HEK293 (cell line): ENCODE measurements around the gene C16orf86.

Source experiments
- CTCF ChIA-PET: fragments of 350-600 bp; formaldehyde crosslinking; extraction: SDS; loops from one replicate; lab custom pipeline; 2021; ENCODE audit warnings: antibody characterized with exemption; lab: Yijun Ruan, JAX
- POLR2A ChIA-PET: fragments of 300-600 bp; formaldehyde crosslinking; extraction: SDS; loops from one replicate; lab custom pipeline; 2020; ENCODE audit warnings: antibody characterized with exemption, inconsistent platforms; lab: Yijun Ruan, JAX
- H3K27ac ChIP-seq: fragments of 200-500 bp; sonication (Bioruptor generic); 2 replicates; pipeline ENCODE4 v1.5.1; 2014; ENCODE audit warnings: low read depth, low read length, control low read depth, inconsistent platforms; ENCODE audit errors: extremely low read depth
- H3K36me3 ChIP-seq, 2 experiments: fragments of 200-500 bp in 1 of 2; sonication (Bioruptor generic) in 1 of 2; 1 replicate in 1 of 2; 2 replicates in 1 of 2; pipeline ENCODE4 v1.5.1; 2014 to 2017; ENCODE audit warnings: inconsistent platforms in 2 of 2, low read length in 2 of 2; ENCODE audit not compliant: control insufficient read depth in 2 of 2, insufficient read depth in 1 of 2
- H3K4me1 ChIP-seq: fragments of 200-500 bp; sonication (Bioruptor generic); 2 replicates; pipeline ENCODE4 v1.5.1; 2014; ENCODE audit warnings: mild to moderate bottlenecking, low read length, inconsistent platforms; ENCODE audit not compliant: control insufficient read depth, insufficient read depth
- H3K4me3 ChIP-seq: 2 replicates; pipeline ENCODE4 v1.5.1; 2011; ENCODE audit warnings: low read depth, mild to moderate bottlenecking, control low read depth, low read length, moderate library complexity
- H3K9me3 ChIP-seq: fragments of 200-500 bp; sonication (Bioruptor generic); 2 replicates; pipeline ENCODE4 v1.5.1; 2014; ENCODE audit warnings: low read depth, low read length, inconsistent platforms; ENCODE audit not compliant: control insufficient read depth, insufficient read depth
- EGR2 ChIP-seq: fragments of 450-650 bp; formaldehyde crosslinking; IDR thresholded peaks from 2 replicates; pipeline ENCODE4 v1.5.1; 2016; ENCODE audit warnings: low read depth, missing biosample characterization, missing genetic modification characterization
- GLIS2 ChIP-seq: fragments of 450-650 bp; formaldehyde crosslinking; IDR thresholded peaks from 2 replicates; pipeline ENCODE4 v1.5.1; 2016; ENCODE audit warnings: missing biosample characterization, missing genetic modification characterization
- HOXC10 ChIP-seq: sonication (generic); formaldehyde crosslinking; IDR thresholded peaks from 2 replicates; pipeline ENCODE4 v1.8.1; 2023; ENCODE audit warnings: mild to moderate bottlenecking, missing genetic modification reagents
- WT1 ChIP-seq: fragments of 450-650 bp; formaldehyde crosslinking; IDR thresholded peaks from 2 replicates; pipeline ENCODE4 v1.5.1; 2016; ENCODE audit warnings: missing biosample characterization, missing genetic modification characterization
- YY2 ChIP-seq: fragments of 450-650 bp; formaldehyde crosslinking; IDR thresholded peaks from 2 replicates; pipeline ENCODE4 v1.5.1; 2016; ENCODE audit warnings: missing biosample characterization, missing genetic modification characterization
- ZBTB7A ChIP-seq: fragments of 450-650 bp; formaldehyde crosslinking; IDR thresholded peaks from 2 replicates; pipeline ENCODE4 v1.5.1; 2016; ENCODE audit warnings: low read depth, missing biosample characterization, missing genetic modification characterization
- ZNF140 ChIP-seq: fragments of 450-650 bp; formaldehyde crosslinking; IDR thresholded peaks from 2 replicates; pipeline ENCODE4 v1.5.1; 2016; ENCODE audit warnings: missing biosample characterization, missing genetic modification characterization
- ZNF157 ChIP-seq: fragments of 450-650 bp; formaldehyde crosslinking; IDR thresholded peaks from 2 replicates; pipeline ENCODE4 v1.5.1; 2016; ENCODE audit warnings: missing biosample characterization, missing genetic modification characterization
- ZNF169 ChIP-seq: fragments of 450-650 bp; formaldehyde crosslinking; IDR thresholded peaks from 2 replicates; pipeline ENCODE4 v1.5.1; 2016; ENCODE audit warnings: missing biosample characterization, missing genetic modification characterization
- ZNF175 ChIP-seq: fragments of 450-650 bp; formaldehyde crosslinking; IDR thresholded peaks from 2 replicates; pipeline ENCODE4 v1.5.1; 2016; ENCODE audit warnings: missing biosample characterization, missing genetic modification characterization
- ZNF350 ChIP-seq: fragments of 450-650 bp; formaldehyde crosslinking; IDR thresholded peaks from 2 replicates; pipeline ENCODE4 v1.5.0; 2017; ENCODE audit warnings: missing biosample characterization, mild to moderate bottlenecking, missing genetic modification characterization
- ZNF354C ChIP-seq: fragments of 450-650 bp; formaldehyde crosslinking; IDR thresholded peaks from 2 replicates; pipeline ENCODE4 v1.5.1; 2016; ENCODE audit warnings: missing biosample characterization, missing genetic modification characterization, low read depth, borderline replicate concordance
- ZNF423 ChIP-seq: fragments of 450-650 bp; formaldehyde crosslinking; IDR thresholded peaks from 2 replicates; pipeline ENCODE4 v1.5.1; 2016; ENCODE audit warnings: missing biosample characterization, missing genetic modification characterization
- ZNF473 ChIP-seq: fragments of 450-650 bp; formaldehyde crosslinking; IDR thresholded peaks from 2 replicates; pipeline ENCODE4 v1.5.1; 2017; ENCODE audit warnings: missing biosample characterization, missing genetic modification characterization
- ZNF768 ChIP-seq: fragments of 450-650 bp; formaldehyde crosslinking; IDR thresholded peaks from 2 replicates; pipeline ENCODE4 v1.5.1; 2018; ENCODE audit warnings: missing biosample characterization, mild to moderate bottlenecking, missing genetic modification characterization
- ZXDB ChIP-seq: fragments of 450-650 bp; formaldehyde crosslinking; IDR thresholded peaks from 2 replicates; pipeline ENCODE4 v1.5.1; 2016; ENCODE audit warnings: missing biosample characterization, missing genetic modification characterization
- TF ChIP-seq, protein P1 (sequence below): fragments of 450-650 bp; formaldehyde crosslinking; IDR thresholded peaks from 2 replicates; pipeline ENCODE4 v1.5.1; 2017; ENCODE audit warnings: missing biosample characterization, missing genetic modification characterization
- TF ChIP-seq, protein P2 (sequence below): fragments of 450-650 bp; formaldehyde crosslinking; IDR thresholded peaks from 2 replicates; pipeline ENCODE4 v1.5.1; 2016; ENCODE audit warnings: missing biosample characterization, missing genetic modification characterization, borderline replicate concordance
- TF ChIP-seq, protein P3 (sequence below): fragments of 450-650 bp; formaldehyde crosslinking; IDR thresholded peaks from 2 replicates; pipeline ENCODE4 v1.5.1; 2016; ENCODE audit warnings: missing biosample characterization, missing genetic modification characterization

C16orf86 gene

DNA sequence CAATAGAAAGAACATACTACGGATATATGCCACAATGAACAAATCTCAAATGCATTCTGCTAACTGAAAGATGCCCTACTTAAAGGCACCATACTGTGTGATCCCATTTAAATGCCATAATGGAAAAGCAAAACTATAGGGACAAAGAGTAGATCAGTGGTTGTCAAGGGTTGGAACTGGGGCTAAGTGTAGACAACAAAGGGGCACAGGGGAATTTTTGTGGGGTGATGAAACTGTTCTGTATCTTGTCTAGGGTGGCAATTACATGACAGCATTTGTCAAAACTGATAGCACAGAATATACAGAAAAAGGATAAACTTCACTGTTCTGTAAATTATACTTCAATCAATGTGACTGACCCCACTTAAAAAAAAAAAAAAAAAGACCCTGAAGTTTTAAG, 34.8 kb downstream of the C16orf86 start:
- ChIA-PET POLR2A (interaction anchor here (0.7 kb wide), 1 partner anchor 80 kb away, joined by 5 read pairs; no protein-coding TSS in a partner anchor), CTCF (no interaction called here)
- Histone ChIP-seq H3K36me3 (peaks cover 0 to 5% of the 10 kb centered on the region in 2 experiments; a peak in 2 of 3 replicates), H3K27ac (no peak overlapping the region), H3K4me3 (no peak overlapping the region), H3K9me3 (no peaks in the 10 kb centered on the region), H3K4me1 (peaks cover 4% of the 10 kb centered on the region; the same call in 1 of the 2 replicates)
- TF ChIP-seq ZXDB (tag by site-specific recombination) (no peak), ZNF157 (tag by site-specific recombination) (no peak), ZNF169 (tag by site-specific recombination) (no peak), ZNF140 (tag by site-specific recombination) (no peak), GLIS2 (no peak), ZNF768 (tag by site-specific recombination) (no peak), WT1 (no peak), ZNF423 (tag by site-specific recombination) (no peak), HOXC10 (CRISPR knock-in tag) (no peak), ZBTB7A (tag by site-specific recombination) (no peak), YY2 (tag by site-specific recombination) (no peak), ZNF354C (tag by site-specific recombination) (no peak), EGR2 (no peak)
- TF ChIP-seq, protein P1, sequence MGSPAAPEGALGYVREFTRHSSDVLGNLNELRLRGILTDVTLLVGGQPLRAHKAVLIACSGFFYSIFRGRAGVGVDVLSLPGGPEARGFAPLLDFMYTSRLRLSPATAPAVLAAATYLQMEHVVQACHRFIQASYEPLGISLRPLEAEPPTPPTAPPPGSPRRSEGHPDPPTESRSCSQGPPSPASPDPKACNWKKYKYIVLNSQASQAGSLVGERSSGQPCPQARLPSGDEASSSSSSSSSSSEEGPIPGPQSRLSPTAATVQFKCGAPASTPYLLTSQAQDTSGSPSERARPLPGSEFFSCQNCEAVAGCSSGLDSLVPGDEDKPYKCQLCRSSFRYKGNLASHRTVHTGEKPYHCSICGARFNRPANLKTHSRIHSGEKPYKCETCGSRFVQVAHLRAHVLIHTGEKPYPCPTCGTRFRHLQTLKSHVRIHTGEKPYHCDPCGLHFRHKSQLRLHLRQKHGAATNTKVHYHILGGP (tag by site-specific recombination): no peak
- TF ChIP-seq, protein P2, sequence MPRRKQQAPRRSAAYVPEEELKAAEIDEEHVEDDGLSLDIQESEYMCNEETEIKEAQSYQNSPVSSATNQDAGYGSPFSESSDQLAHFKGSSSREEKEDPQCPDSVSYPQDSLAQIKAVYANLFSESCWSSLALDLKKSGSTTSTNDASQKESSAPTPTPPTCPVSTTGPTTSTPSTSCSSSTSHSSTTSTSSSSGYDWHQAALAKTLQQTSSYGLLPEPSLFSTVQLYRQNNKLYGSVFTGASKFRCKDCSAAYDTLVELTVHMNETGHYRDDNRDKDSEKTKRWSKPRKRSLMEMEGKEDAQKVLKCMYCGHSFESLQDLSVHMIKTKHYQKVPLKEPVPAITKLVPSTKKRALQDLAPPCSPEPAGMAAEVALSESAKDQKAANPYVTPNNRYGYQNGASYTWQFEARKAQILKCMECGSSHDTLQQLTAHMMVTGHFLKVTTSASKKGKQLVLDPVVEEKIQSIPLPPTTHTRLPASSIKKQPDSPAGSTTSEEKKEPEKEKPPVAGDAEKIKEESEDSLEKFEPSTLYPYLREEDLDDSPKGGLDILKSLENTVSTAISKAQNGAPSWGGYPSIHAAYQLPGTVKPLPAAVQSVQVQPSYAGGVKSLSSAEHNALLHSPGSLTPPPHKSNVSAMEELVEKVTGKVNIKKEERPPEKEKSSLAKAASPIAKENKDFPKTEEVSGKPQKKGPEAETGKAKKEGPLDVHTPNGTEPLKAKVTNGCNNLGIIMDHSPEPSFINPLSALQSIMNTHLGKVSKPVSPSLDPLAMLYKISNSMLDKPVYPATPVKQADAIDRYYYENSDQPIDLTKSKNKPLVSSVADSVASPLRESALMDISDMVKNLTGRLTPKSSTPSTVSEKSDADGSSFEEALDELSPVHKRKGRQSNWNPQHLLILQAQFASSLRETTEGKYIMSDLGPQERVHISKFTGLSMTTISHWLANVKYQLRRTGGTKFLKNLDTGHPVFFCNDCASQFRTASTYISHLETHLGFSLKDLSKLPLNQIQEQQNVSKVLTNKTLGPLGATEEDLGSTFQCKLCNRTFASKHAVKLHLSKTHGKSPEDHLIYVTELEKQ (tag by site-specific recombination): no peak

GRCh38 chr16:67702130-67702529, 35.5 kb downstream of the C16orf86 start:
- CTCF ChIA-PET: interaction anchor here (0.6 to 0.7 kb wide), 2 partner anchors 38 to 463 kb away, joined by 4 to 5 read pairs; no protein-coding TSS in a partner anchor
- TF ChIP-seq ZNF175 (tag by site-specific recombination): no peak
- TF ChIP-seq ZBTB7A (tag by site-specific recombination): no peak
- no peak for TF ChIP-seq ZNF473
- no peak for TF ChIP-seq ZNF423 (tag by site-specific recombination)
- TF ChIP-seq, protein P3, sequence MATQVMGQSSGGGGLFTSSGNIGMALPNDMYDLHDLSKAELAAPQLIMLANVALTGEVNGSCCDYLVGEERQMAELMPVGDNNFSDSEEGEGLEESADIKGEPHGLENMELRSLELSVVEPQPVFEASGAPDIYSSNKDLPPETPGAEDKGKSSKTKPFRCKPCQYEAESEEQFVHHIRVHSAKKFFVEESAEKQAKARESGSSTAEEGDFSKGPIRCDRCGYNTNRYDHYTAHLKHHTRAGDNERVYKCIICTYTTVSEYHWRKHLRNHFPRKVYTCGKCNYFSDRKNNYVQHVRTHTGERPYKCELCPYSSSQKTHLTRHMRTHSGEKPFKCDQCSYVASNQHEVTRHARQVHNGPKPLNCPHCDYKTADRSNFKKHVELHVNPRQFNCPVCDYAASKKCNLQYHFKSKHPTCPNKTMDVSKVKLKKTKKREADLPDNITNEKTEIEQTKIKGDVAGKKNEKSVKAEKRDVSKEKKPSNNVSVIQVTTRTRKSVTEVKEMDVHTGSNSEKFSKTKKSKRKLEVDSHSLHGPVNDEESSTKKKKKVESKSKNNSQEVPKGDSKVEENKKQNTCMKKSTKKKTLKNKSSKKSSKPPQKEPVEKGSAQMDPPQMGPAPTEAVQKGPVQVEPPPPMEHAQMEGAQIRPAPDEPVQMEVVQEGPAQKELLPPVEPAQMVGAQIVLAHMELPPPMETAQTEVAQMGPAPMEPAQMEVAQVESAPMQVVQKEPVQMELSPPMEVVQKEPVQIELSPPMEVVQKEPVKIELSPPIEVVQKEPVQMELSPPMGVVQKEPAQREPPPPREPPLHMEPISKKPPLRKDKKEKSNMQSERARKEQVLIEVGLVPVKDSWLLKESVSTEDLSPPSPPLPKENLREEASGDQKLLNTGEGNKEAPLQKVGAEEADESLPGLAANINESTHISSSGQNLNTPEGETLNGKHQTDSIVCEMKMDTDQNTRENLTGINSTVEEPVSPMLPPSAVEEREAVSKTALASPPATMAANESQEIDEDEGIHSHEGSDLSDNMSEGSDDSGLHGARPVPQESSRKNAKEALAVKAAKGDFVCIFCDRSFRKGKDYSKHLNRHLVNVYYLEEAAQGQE: no peak
- TF ChIP-seq ZNF350 (tag by site-specific recombination): no peak
- POLR2A ChIA-PET: no interaction called here
- Histone ChIP-seq H3K36me3 (peaks cover 0 to 5% of the 10 kb centered on the region in 2 experiments; a peak in 2 of 3 replicates), H3K9me3 (no peaks in the 10 kb centered on the region), H3K27ac (no peak overlapping the region), H3K4me3 (no peak overlapping the region), H3K4me1 (peaks cover 4% of the 10 kb centered on the region; the same call in 1 of the 2 replicates)
